HL-60 (cell line): ENCODE measurements around the gene LRRC4C.

Experiments
- CTCF ChIP-seq: IDR thresholded peaks from one replicate; pipeline ENCODE4 v1.5.1; 2011; ENCODE audit warnings: low read length, control low read depth, inconsistent platforms; ENCODE audit not compliant: insufficient read depth
- POLR2AphosphoS5 ChIP-seq: IDR thresholded peaks from 2 replicates; pipeline ENCODE4 v1.6.1; 2012; ENCODE audit warnings: low read depth
- SPI1 ChIP-seq: IDR thresholded peaks from 2 replicates; pipeline ENCODE4 v1.6.1; 2012; ENCODE audit warnings: low read depth, mild to moderate bottlenecking, borderline replicate concordance

- TF ChIP-seq CTCF (no peak), POLR2AphosphoS5 (no peak), SPI1 (no peak)
Observed at GRCh38 chr11:40271361-40271760, 1188.1 kb downstream of the LRRC4C start.
